Left ventricle myocardium inferior (tissue), 1 donor: ENCODE results near the gene ZNF486. TPM values are rescaled to one million over a fixed set of nuclear protein-coding genes. Genes with fewer than 3 reads are reported as not detected.
A peak's percentile ranks its signal among the peaks of the same experiment; 100 is the strongest.
"Not testable (repeated sequence)": the region's sequence is repeated elsewhere in the genome, so short reads cannot be mapped to it uniquely, and the experiment has no call there.

Experiments
- DNase-seq: peaks from one replicate; pipeline ENCODE4 v3.0.0-alpha.2; 2020
- H3K27ac ChIP-seq: fragments of 200-600 bp; replicated peaks from 2 replicates; pipeline ENCODE4 v1.8.0; 2021
- H3K27me3 ChIP-seq: fragments of 200-600 bp; 2 replicates; pipeline ENCODE4 v1.8.0; 2021; ENCODE audit warnings: low read depth
- H3K36me3 ChIP-seq: fragments of 200-600 bp; 2 replicates; pipeline ENCODE4 v1.8.0; 2021
- H3K4me1 ChIP-seq: fragments of 200-600 bp; 2 replicates; pipeline ENCODE4 v1.8.0; 2021
- H3K4me3 ChIP-seq: fragments of 200-600 bp; 2 replicates; pipeline ENCODE4 v1.8.0; 2021; ENCODE audit warnings: mild to moderate bottlenecking, moderate library complexity
- H3K9me3 ChIP-seq: fragments of 200-600 bp; replicated peaks from 2 replicates; pipeline ENCODE4 v1.8.0; 2021
- CTCF ChIP-seq: fragments of 200-600 bp; IDR thresholded peaks from 2 replicates; pipeline ENCODE4 v1.8.0; 2021; ENCODE audit warnings: antibody characterized with exemption, mild to moderate bottlenecking, borderline replicate concordance
- intact Hi-C: fragments of 100-400 bp; cut with micrococcal nuclease; formaldehyde crosslinking; loops from one replicate; pipeline ENCODE4 v1.11.0; 2022
- long read RNA-seq: library from polyadenylated mRNA; unstranded; transcript quantifications from one replicate; pipeline ENCODE4 v2.0.0, GENCODE V29; 2021
- total RNA-seq: library from RNA; stranded (reverse); fragmentation: NEBNext Ultra II Directional; extraction: Animal tissue kit (Norgen Biotek cat#: 25700); gene quantifications from one replicate; pipeline ENCODE4 v1.2.1, GENCODE V29; 2021
- donor health status: DM: no; HTN: yes; CAD: no; lungs with severe emphysema.

The ZNF486 gene
- total RNA-seq: 1.3 TPM
- long read RNA-seq, partial matches to known transcripts: 0 of 1 reads
- long read RNA-seq, other reads (novel, unspliced or antisense): 1 of 1 reads

GRCh38 chr19:20167020-20167644, at the start of gene ZNF486:
Gene ZNF486 (plus strand): TSS chr19:20167214. CDS start chr19:20167331, 117 bp downstream.
- intact Hi-C loops: no loop called here
- H3K36me3 ChIP-seq: peaks cover 19% of the 10 kb centered on the region

GRCh38 chr19:20118064-20118839, 48.8 kb upstream of the ZNF486 start:
- Histone ChIP-seq H3K36me3 (peaks cover 88% of the 10 kb centered on the region), H3K9me3 (peaks cover 100% of the 10 kb centered on the region)
- DNase-seq, intact Hi-C loops, H3K4me3 ChIP-seq, H3K27ac ChIP-seq, H3K4me1 ChIP-seq, H3K27me3 ChIP-seq: not testable (repeated sequence)

More at GRCh38 chr19:20167020-20167644, at the start of gene ZNF486:
- H3K9me3 ChIP-seq: no peaks in the 10 kb centered on the region
- H3K4me3 ChIP-seq: peak within 1 kb of the TSS; percentile 82
- no peaks in the 10 kb centered on the region for H3K27me3 ChIP-seq
- H3K27ac ChIP-seq: peak within 1 kb of the TSS; percentile 73
- DNase-seq: peak; percentile 96
- H3K4me1 ChIP-seq: peaks cover 13% of the 10 kb centered on the region
- TF ChIP-seq CTCF: no peak

- intact Hi-C loops: no loop called here
- no peak for TF ChIP-seq CTCF
- H3K27me3 ChIP-seq: no peaks in the 10 kb centered on the region
- no peak overlapping the region for H3K27ac ChIP-seq
- DNase-seq: no peak
- H3K9me3 ChIP-seq: peaks cover 100% of the 10 kb centered on the region
- H3K36me3 ChIP-seq: peaks cover 59% of the 10 kb centered on the region
- no peak overlapping the region for H3K4me3 ChIP-seq
- no peaks in the 10 kb centered on the region for H3K4me1 ChIP-seq
Measured at GRCh38 chr19:20124879-20125278, 42.1 kb upstream of the ZNF486 start.

GRCh38 chr19:20132933-20133332, 34.1 kb upstream of the ZNF486 start:
- H3K27ac ChIP-seq, intact Hi-C loops, DNase-seq, H3K36me3 ChIP-seq, H3K4me1 ChIP-seq, H3K27me3 ChIP-seq, H3K4me3 ChIP-seq: not testable (repeated sequence)
- peaks cover 93% of the 10 kb centered on the region for H3K9me3 ChIP-seq

GRCh38 chr19:20137714-20138113, 29.3 kb upstream of the ZNF486 start:
- peaks cover 63% of the 10 kb centered on the region for H3K9me3 ChIP-seq
- intact Hi-C loops, H3K4me3 ChIP-seq, H3K36me3 ChIP-seq, H3K27me3 ChIP-seq, H3K4me1 ChIP-seq, DNase-seq, H3K27ac ChIP-seq: not testable (repeated sequence)

- no peak for TF ChIP-seq CTCF
- Histone ChIP-seq H3K27me3 (no peaks in the 10 kb centered on the region), H3K4me3 (no peak overlapping the region), H3K4me1 (no peaks in the 10 kb centered on the region), H3K36me3 (no peaks in the 10 kb centered on the region), H3K27ac (no peak overlapping the region), H3K9me3 (no peaks in the 10 kb centered on the region)
- DNase-seq: no peak
- intact Hi-C loops: no loop called here
Measured at GRCh38 chr19:20151617-20152145, 15.3 kb upstream of the ZNF486 start.

GRCh38 chr19:20152506-20152905, 14.5 kb upstream of the ZNF486 start:
- H3K4me1 ChIP-seq, H3K4me3 ChIP-seq, intact Hi-C loops, H3K36me3 ChIP-seq, DNase-seq, H3K27me3 ChIP-seq, H3K9me3 ChIP-seq, H3K27ac ChIP-seq: not testable (repeated sequence)
